Neural cell (in vitro differentiated cells): ENCODE measurements around the gene HPCAL4. TPM values are rescaled to one million over a fixed set of nuclear protein-coding genes. Genes with fewer than 3 reads are reported as not detected.

Experiments used
- H2AFZ ChIP-seq: fragments of 200-600, 300-800 bp; sonication (generic), shearing (Covaris generic); 2 replicates; pipeline ENCODE4 v1.6.0; 2014; ENCODE audit warnings: low read depth, mild to moderate bottlenecking, antibody characterized with exemption, low read length, moderate library complexity
- H3F3A ChIP-seq: fragments of 200-600 bp; shearing (Covaris generic); 2 replicates; pipeline ENCODE4 v1.6.1; 2016; ENCODE audit warnings: mild to moderate bottlenecking, moderate library complexity, mixed read lengths, antibody characterized with exemption, low read length; ENCODE audit not compliant: insufficient read depth, poor library complexity, severe bottlenecking
- H3K27ac ChIP-seq: fragments of 200-600, 300-800 bp; sonication (generic), shearing (Covaris generic); 2 replicates; pipeline ENCODE4 v1.5.1; 2014; ENCODE audit warnings: mild to moderate bottlenecking, low read length, moderate library complexity
- H3K27me3 ChIP-seq: fragments of 300-800, 200-600 bp; sonication (generic), shearing (Covaris generic); 2 replicates; pipeline ENCODE4 v1.6.0; 2014; ENCODE audit warnings: mild to moderate bottlenecking, low read depth, low read length, moderate library complexity; ENCODE audit not compliant: insufficient read depth
- H3K36me3 ChIP-seq: fragments of 300-800, 200-600 bp; sonication (generic), shearing (Covaris generic); 2 replicates; pipeline ENCODE4 v1.5.1; 2014; ENCODE audit warnings: mild to moderate bottlenecking, antibody characterized with exemption, low read length, moderate library complexity; ENCODE audit not compliant: insufficient read depth
- H3K4me2 ChIP-seq: fragments of 300-800, 200-600 bp; sonication (generic), shearing (Covaris generic); 2 replicates; pipeline ENCODE4 v1.6.0; 2014; ENCODE audit warnings: mild to moderate bottlenecking, low read length
- H3K4me3 ChIP-seq: fragments of 300-800, 200-600 bp; sonication (generic), shearing (Covaris generic); 2 replicates; pipeline ENCODE4 v1.5.1; 2014; ENCODE audit warnings: mild to moderate bottlenecking, low read length, moderate library complexity
- H3K79me2 ChIP-seq: fragments of 200-600 bp; shearing (Covaris generic); replicated peaks from 2 replicates; pipeline ENCODE4 v1.6.0; 2014; ENCODE audit warnings: mild to moderate bottlenecking, low read length, moderate library complexity; ENCODE audit not compliant: insufficient read depth
- H3K9ac ChIP-seq: fragments of 300-800, 200-600 bp; sonication (generic), shearing (Covaris generic); 2 replicates; pipeline ENCODE4 v1.6.1; 2016; ENCODE audit warnings: mild to moderate bottlenecking, low read length, mixed read lengths
- H3K9me2 ChIP-seq: fragments of 200-600 bp; shearing (Covaris generic); 2 replicates; pipeline ENCODE4 v1.6.1; 2016; ENCODE audit warnings: mild to moderate bottlenecking, low read length, mixed read lengths; ENCODE audit not compliant: insufficient read depth
- H3K9me3 ChIP-seq: fragments of 200-600, 300-800 bp; sonication (generic), shearing (Covaris generic); 2 replicates; pipeline ENCODE4 v1.6.1; 2016; ENCODE audit warnings: mild to moderate bottlenecking, mixed run types, low read length, moderate library complexity, mixed read lengths
- H4K20me1 ChIP-seq: fragments of 200-600 bp; shearing (Covaris generic); 2 replicates; pipeline ENCODE4 v1.6.1; 2016; ENCODE audit warnings: mild to moderate bottlenecking, mixed run types; ENCODE audit not compliant: insufficient read depth
- CTCF ChIP-seq: fragments of 450-650 bp; IDR thresholded peaks from 2 replicates; pipeline ENCODE4 v1.5.1; 2014; ENCODE audit warnings: antibody characterized with exemption, mild to moderate bottlenecking, moderate library complexity; ENCODE audit not compliant: poor library complexity, severe bottlenecking
- EP300 ChIP-seq: fragments of 450-650 bp; conservative IDR thresholded peaks from 2 replicates; pipeline ENCODE4 v1.6.1; 2014; ENCODE audit warnings: antibody characterized with exemption, mild to moderate bottlenecking, moderate library complexity; ENCODE audit not compliant: poor library complexity, severe bottlenecking
- EZH2 ChIP-seq: fragments of 200-600, 300-800 bp; shearing (Covaris generic), sonication (generic); IDR thresholded peaks from 2 replicates; pipeline ENCODE4 v1.6.1; 2014; ENCODE audit warnings: antibody characterized with exemption, low read length, borderline replicate concordance, mild to moderate bottlenecking; ENCODE audit not compliant: insufficient read depth, poor library complexity, severe bottlenecking
- MXI1 ChIP-seq: fragments of 450-650 bp; conservative IDR thresholded peaks from 2 replicates; pipeline ENCODE4 v1.6.1; 2014; ENCODE audit warnings: antibody characterized with exemption, mild to moderate bottlenecking; ENCODE audit not compliant: poor library complexity, severe bottlenecking
- POLR2AphosphoS5 ChIP-seq: IDR thresholded peaks from 2 replicates; pipeline ENCODE4 v1.6.1; 2012
- RAD21 ChIP-seq: fragments of 450-650 bp; conservative IDR thresholded peaks from 2 replicates; pipeline ENCODE4 v1.6.1; 2014; ENCODE audit warnings: antibody characterized with exemption, mild to moderate bottlenecking, moderate library complexity
- REST ChIP-seq: IDR thresholded peaks from 2 replicates; pipeline ENCODE4 v1.6.1; 2012; ENCODE audit warnings: borderline replicate concordance
- SMC3 ChIP-seq: fragments of 450-650 bp; conservative IDR thresholded peaks from 2 replicates; pipeline ENCODE4 v1.6.1; 2014; ENCODE audit warnings: antibody characterized with exemption, mild to moderate bottlenecking, moderate library complexity; ENCODE audit not compliant: poor library complexity
- TAF1 ChIP-seq: IDR thresholded peaks from 2 replicates; pipeline ENCODE4 v1.6.1; 2012; ENCODE audit warnings: low read depth
- polyA plus RNA-seq: library from polyadenylated mRNA; depleted of rRNA; stranded (reverse); fragments of >200 nt; gene quantifications from 2 replicates; pipeline ENCODE4 v1.2.3, GENCODE V29; 2014

The HPCAL4 gene
- polyA plus RNA-seq, 1 donor from 2014 or later, result 53.2 TPM

- no peaks in the 10 kb centered on the region for H3K9me3 ChIP-seq
- no peak overlapping the region for H3K4me3 ChIP-seq
- no peaks in the 10 kb centered on the region for H4K20me1 ChIP-seq
- TF ChIP-seq SMC3, result no peak
- H3F3A ChIP-seq, result no peaks in the 10 kb centered on the region
- H3K9ac ChIP-seq, result no peak overlapping the region
- no peak overlapping the region for H3K27ac ChIP-seq
- H3K79me2 ChIP-seq, result no peaks in the 10 kb centered on the region
- H3K9me2 ChIP-seq, result no peaks in the 10 kb centered on the region
- no peak overlapping the region for H2AFZ ChIP-seq
- no peak overlapping the region for H3K4me2 ChIP-seq
- peaks cover 42% of the 10 kb centered on the region for H3K27me3 ChIP-seq
- no peaks in the 10 kb centered on the region for H3K36me3 ChIP-seq
Observed at GRCh38 chr1:39727221-39727931, 36.1 kb upstream of the HPCAL4 start.

- Histone ChIP-seq H3K9me3 (no peaks in the 10 kb centered on the region), H3K4me3 (no peak overlapping the region), H3K9me2 (no peaks in the 10 kb centered on the region), H3K27ac (no peak overlapping the region), H3K4me2 (no peak overlapping the region), H3K27me3 (peaks cover 48% of the 10 kb centered on the region), H3K9ac (no peak overlapping the region), H2AFZ (no peak overlapping the region), H3K79me2 (no peaks in the 10 kb centered on the region), H4K20me1 (no peaks in the 10 kb centered on the region), H3F3A (no peaks in the 10 kb centered on the region), H3K36me3 (no peaks in the 10 kb centered on the region)
- TF ChIP-seq SMC3 (no peak), RAD21 (no peak), TAF1 (no peak), CTCF (no peak), REST (no peak), POLR2AphosphoS5 (no peak), EZH2 (no peak), EP300 (no peak), MXI1 (no peak)
Observed at GRCh38 chr1:39726600-39726999, 35.4 kb upstream of the HPCAL4 start.
